GM12864 (cell line): Measurements from ENCODE around the gene DUSP11.
A peak's percentile ranks its signal among the peaks of the same experiment; 100 is the strongest.

Source experiments
- DNase-seq: peaks from one replicate; pipeline ENCODE4 v3.0.0-alpha.2; 2011; ENCODE audit warnings: low read depth
- H3K4me3 ChIP-seq: 2 replicates; pipeline ENCODE4 v1.5.1; 2011; ENCODE audit warnings: mild to moderate bottlenecking, low read depth, low read length, control low read depth
- TF ChIP-seq, protein P1 (sequence below): IDR thresholded peaks from 2 replicates; pipeline ENCODE4 v1.5.1; 2011; ENCODE audit warnings: low read depth, mild to moderate bottlenecking, moderate library complexity, low read length, control low read depth, inconsistent platforms; ENCODE audit errors: missing control alignments

The DUSP11 gene

GRCh38 chr2:73749314-73749713 lies 30.6 kb downstream of the DUSP11 start:
- TF ChIP-seq, protein P1, sequence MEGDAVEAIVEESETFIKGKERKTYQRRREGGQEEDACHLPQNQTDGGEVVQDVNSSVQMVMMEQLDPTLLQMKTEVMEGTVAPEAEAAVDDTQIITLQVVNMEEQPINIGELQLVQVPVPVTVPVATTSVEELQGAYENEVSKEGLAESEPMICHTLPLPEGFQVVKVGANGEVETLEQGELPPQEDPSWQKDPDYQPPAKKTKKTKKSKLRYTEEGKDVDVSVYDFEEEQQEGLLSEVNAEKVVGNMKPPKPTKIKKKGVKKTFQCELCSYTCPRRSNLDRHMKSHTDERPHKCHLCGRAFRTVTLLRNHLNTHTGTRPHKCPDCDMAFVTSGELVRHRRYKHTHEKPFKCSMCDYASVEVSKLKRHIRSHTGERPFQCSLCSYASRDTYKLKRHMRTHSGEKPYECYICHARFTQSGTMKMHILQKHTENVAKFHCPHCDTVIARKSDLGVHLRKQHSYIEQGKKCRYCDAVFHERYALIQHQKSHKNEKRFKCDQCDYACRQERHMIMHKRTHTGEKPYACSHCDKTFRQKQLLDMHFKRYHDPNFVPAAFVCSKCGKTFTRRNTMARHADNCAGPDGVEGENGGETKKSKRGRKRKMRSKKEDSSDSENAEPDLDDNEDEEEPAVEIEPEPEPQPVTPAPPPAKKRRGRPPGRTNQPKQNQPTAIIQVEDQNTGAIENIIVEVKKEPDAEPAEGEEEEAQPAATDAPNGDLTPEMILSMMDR: no peak
- H3K4me3 ChIP-seq: no peak overlapping the region
- DNase-seq: no peak

DNA sequence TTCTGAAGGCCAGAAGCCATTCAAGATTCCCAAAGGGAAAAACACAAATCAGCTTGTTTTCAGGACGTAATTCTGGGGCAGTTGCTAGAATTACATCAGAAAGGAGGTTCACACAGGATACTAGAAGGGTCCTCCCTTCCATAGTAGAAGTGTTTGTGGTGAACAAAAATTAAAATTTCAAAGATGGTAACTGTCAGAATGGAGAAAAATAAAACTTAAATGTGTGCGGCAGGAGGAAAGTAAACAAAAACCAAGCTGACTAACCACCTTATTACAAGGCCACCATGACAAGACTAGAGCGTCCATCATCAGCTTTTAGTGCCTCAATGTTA lies 33.1 kb downstream of the DUSP11 start:
- no peak overlapping the region for H3K4me3 ChIP-seq
- TF ChIP-seq, protein P1: no peak
- DNase-seq: no peak

GRCh38 chr2:73746015-73746876 lies 33.7 kb downstream of the DUSP11 start:
- no peak for DNase-seq
- no peak overlapping the region for H3K4me3 ChIP-seq
- TF ChIP-seq, protein P1: no peak

DNA sequence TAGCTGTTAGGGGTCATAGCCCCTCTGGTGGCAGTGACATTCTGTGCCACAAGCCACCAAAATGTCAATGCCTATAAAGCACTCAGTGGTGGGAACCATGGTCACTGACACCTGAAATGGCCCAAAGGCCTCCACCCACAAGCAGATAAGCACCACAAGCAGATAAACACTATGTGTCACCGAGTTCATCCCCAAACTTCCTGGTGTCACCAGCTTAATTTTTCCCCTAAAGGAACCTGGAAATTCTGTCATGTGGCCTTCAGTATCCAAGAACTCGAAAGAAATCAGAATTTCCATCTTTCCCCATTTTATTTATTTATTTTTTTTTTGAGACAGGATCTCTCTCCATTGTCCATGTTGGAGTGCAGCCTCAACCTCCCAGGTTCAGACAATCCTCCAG lies 39.1 kb downstream of the DUSP11 start:
- DNase-seq: no peak
- TF ChIP-seq, protein P1: no peak
- no peak overlapping the region for H3K4me3 ChIP-seq

DNA sequence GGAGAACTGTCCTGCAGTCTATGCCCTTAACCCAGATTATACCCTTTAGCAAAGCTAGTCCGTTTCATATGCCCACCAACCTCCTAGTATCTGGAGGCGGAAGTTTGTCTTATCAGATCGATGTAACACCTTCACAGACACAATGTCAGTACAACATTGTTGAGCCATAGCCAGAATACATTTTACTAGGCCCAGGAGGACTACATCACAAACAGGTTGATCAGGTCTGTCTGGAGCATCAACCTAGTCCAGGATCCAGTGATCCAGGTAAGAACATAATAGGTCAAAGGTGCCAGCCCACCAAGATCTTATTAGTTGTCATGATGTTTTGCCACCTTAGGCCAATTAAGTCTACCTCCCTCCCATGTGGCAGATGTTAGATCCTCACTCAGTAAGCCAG lies 40.8 kb downstream of the DUSP11 start:
- no peak overlapping the region for H3K4me3 ChIP-seq
- DNase-seq: no peak

DNA sequence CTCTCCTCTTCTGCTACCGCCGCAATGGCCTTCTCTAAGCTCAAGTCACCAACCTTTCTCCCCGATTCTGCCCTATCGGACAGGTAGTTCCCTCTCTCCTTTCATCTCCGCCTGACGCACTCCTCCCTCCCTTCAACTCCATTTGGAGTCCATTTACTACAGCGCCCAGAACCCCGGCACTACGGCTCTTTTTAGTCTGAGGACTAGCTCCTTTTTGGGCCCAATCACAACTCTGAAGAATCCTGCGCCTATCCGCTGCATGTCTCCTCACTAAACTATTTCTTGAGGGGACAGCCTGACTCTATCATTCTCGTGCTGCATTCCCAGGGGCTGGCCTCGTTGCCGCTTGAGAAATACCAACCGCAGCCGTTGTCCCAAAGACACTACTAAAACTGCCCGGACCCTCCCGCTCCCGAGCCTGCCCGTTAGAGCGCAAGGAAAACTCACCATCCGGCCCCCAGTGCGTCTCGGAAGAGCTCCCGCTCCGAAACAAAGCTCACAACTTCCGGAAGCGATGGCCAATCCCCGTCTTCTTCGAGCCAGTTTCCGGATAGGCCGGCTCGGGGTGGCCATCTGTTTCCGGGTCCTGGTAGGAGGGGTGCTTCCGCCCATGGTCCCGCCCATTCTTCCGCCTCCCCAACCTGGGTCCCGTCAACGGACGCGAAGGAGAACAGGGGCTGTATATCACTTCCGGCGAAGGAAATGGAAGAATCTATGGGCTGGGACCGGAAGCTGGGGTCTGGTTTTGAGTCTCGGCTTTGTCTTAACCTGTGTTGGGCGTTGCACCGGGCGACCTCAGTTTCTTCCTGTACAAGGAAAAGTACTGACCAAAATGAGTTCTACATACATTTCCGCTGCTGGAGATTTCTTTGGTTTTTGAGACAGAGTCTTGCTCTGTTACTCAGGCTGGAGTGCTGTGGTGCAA lies 42.8 kb downstream of the DUSP11 start, which contains the start of gene TPRKB:
Gene TPRKB (minus strand): TSS at position 491 of the 925 bp plus-strand sequence. CDS start 2,776 bp downstream, outside the sequence.
- TF ChIP-seq, protein P1: no peak
- peak within 1 kb of the TSS; percentile 81 for H3K4me3 ChIP-seq

More for the DNA sequence above, 40.8 kb downstream of the DUSP11 start:
- TF ChIP-seq, protein P1: no peak

More for the DNA sequence above, 42.8 kb downstream of the DUSP11 start, which contains the start of gene TPRKB:
- peak; percentile 97 for DNase-seq
